B cell (primary cell): ENCODE results near the gene GON4L. TPM values are rescaled to one million over a fixed set of nuclear protein-coding genes. Genes with fewer than 3 reads are reported as not detected.

ENCODE experiments used
- ATAC-seq: fragments of 200-7000 bp; cut with Tn5 transposase; one replicate; pipeline ENCODE4 v1.10.0; 2021; ENCODE audit warnings: low read depth, mild to moderate bottlenecking, moderate number of reproducible peaks, moderate library complexity
- CTCF ChIA-PET: fragments of 350-600 bp; sonication (Branson Sonifier 250); formaldehyde crosslinking; loops from one replicate; lab custom pipeline; 2021; ENCODE audit warnings: antibody characterized with exemption, inconsistent platforms; lab: Charles Lee
- POLR2A ChIA-PET: fragments of 350-600 bp; sonication (Branson Sonifier 250); formaldehyde crosslinking; loops from one replicate; lab custom pipeline; 2021; ENCODE audit warnings: antibody characterized with exemption; lab: Charles Lee
- DNase-seq: peaks from one replicate; pipeline ENCODE4 v3.0.0; 2013
- H2AFZ ChIP-seq: 2 replicates; pipeline ENCODE4 v1.6.1; 2012; ENCODE audit warnings: mild to moderate bottlenecking, low read depth, low read length; ENCODE audit not compliant: insufficient read depth, poor library complexity, severe bottlenecking
- H3K27ac ChIP-seq, 2 donors: 1 replicate in 1 of 2; 2 replicates in 1 of 2; pipeline ENCODE4 v1.5.1; 2012 to 2013; ENCODE audit warnings: low read length in 2 of 2, mild to moderate bottlenecking in 2 of 2, moderate library complexity in 1 of 2
- H3K27me3 ChIP-seq, 4 experiments: fragments of 200-600 bp in 1 of 4; sonication (generic) in 1 of 4; replicated peaks in 1 of 4; 1 replicate in 2 of 4; 2 replicates in 2 of 4; pipeline versions ENCODE4 v1.6.1 to v1.7.0; 2013 to 2016; ENCODE audit warnings: low read length in 3 of 4, mild to moderate bottlenecking in 2 of 4, mixed read lengths in 1 of 4, moderate library complexity in 1 of 4; ENCODE audit not compliant: insufficient read depth in 4 of 4, control insufficient read depth in 3 of 4; ENCODE audit errors: control extremely low read depth in 1 of 4
- H3K36me3 ChIP-seq, 2 experiments: replicated peaks in 1 of 2; 1 replicate in 1 of 2; 2 replicates in 1 of 2; pipeline versions ENCODE4 v1.6.1 to v1.7.1; 2013; ENCODE audit warnings: low read length in 1 of 2; ENCODE audit not compliant: insufficient read depth in 2 of 2, control insufficient read depth in 1 of 2; ENCODE audit errors: control extremely low read depth in 1 of 2, extremely low read depth in 1 of 2
- H3K4me1 ChIP-seq, 2 donors: fragments of 200-600 bp in 1 of 2; sonication (generic) in 1 of 2; 1 replicate in 1 of 2; 2 replicates in 1 of 2; pipeline versions ENCODE4 v1.5.1 to v1.6.1; 2013 to 2017; ENCODE audit warnings: low read length in 2 of 2; ENCODE audit not compliant: control insufficient read depth in 2 of 2, insufficient read depth in 2 of 2
- H3K4me2 ChIP-seq: replicated peaks from 2 replicates; pipeline ENCODE3; 2012; ENCODE audit warnings: mild to moderate bottlenecking, low read depth, low read length; ENCODE audit not compliant: poor library complexity, severe bottlenecking
- H3K4me3 ChIP-seq, 5 experiments: fragments of 200-600 bp in 1 of 5; sonication (generic) in 1 of 5; 1 replicate in 3 of 5; 2 replicates in 2 of 5; pipeline versions ENCODE4 v1.5.1 to v1.7.0; 2011 to 2016; ENCODE audit warnings: low read length in 4 of 5, mild to moderate bottlenecking in 4 of 5, low read depth in 2 of 5, control low read depth in 1 of 5, moderate library complexity in 1 of 5; ENCODE audit not compliant: insufficient read depth in 1 of 5; ENCODE audit errors: control extremely low read depth in 1 of 5, extremely low read depth in 1 of 5
- H3K79me2 ChIP-seq: fragments of 200-600 bp; sonication (generic); one replicate; pipeline ENCODE4 v1.6.0; 2016; ENCODE audit warnings: low read length; ENCODE audit not compliant: control insufficient read depth, insufficient read depth
- H3K9ac ChIP-seq: fragments of 200-600 bp; sonication (generic); 2 replicates; pipeline ENCODE4 v1.6.1; 2017; ENCODE audit warnings: mild to moderate bottlenecking, low read length, moderate library complexity
- H3K9me3 ChIP-seq, 3 donors: one replicate each; pipeline versions ENCODE4 v1.6.1 to v1.7.1; 2013; ENCODE audit warnings: low read length in 2 of 3; ENCODE audit not compliant: control insufficient read depth in 2 of 3, insufficient read depth in 1 of 3; ENCODE audit errors: control extremely low read depth in 1 of 3
- H4K20me1 ChIP-seq: 2 replicates; pipeline ENCODE4 v1.6.0; 2012; ENCODE audit warnings: mild to moderate bottlenecking, low read length; ENCODE audit not compliant: insufficient read depth, control insufficient read depth, poor library complexity, severe bottlenecking
- H3K27ac Mint-ChIP-seq: one replicate; pipeline ENCODE4 v1.8.0; 2021; ENCODE audit warnings: mixed read lengths
- H3K27me3 Mint-ChIP-seq: one replicate; pipeline ENCODE4 v1.8.0; 2021; ENCODE audit warnings: mixed read lengths
- H3K4me1 Mint-ChIP-seq: one replicate; pipeline ENCODE4 v1.8.0; 2021; ENCODE audit warnings: mixed read lengths
- H3K4me3 Mint-ChIP-seq: one replicate; pipeline ENCODE4 v1.8.0; 2021; ENCODE audit warnings: mixed read lengths
- H3K9me3 Mint-ChIP-seq: one replicate; pipeline ENCODE4 v1.8.0; 2022; ENCODE audit warnings: mixed read lengths; ENCODE audit not compliant: insufficient read depth
- CTCF ChIP-seq: fragments of 200-600 bp; IDR thresholded peaks from one replicate; pipeline ENCODE4 v1.8.0; 2022; ENCODE audit warnings: antibody characterized with exemption, mild to moderate bottlenecking
- EZH2 ChIP-seq: IDR thresholded peaks from 2 replicates; pipeline ENCODE4 v1.6.1; 2012; ENCODE audit warnings: borderline replicate concordance, low read depth, mild to moderate bottlenecking, moderate library complexity, low read length; ENCODE audit not compliant: insufficient read depth, poor library complexity, severe bottlenecking
- WGBS: methylation state at CpG from one replicate; pipeline ENCODE4 v1.1.5; 2013; ENCODE audit warnings: missing lambda C conversion rate; ENCODE audit not compliant: insufficient coverage; 5-methylcytosine and 5-hydroxymethylcytosine counted together
- intact Hi-C: fragments of 100-400 bp; cut with micrococcal nuclease; formaldehyde crosslinking; loops from one replicate; pipeline ENCODE4 v1.10.0; 2022
- polyA plus RNA-seq: library from polyadenylated mRNA; depleted of rRNA; stranded (reverse); fragments of >200 nt; gene quantifications from 2 replicates; pipeline ENCODE4 v1.2.3, GENCODE V29; 2012
- total RNA-seq, 2 donors: library from RNA; stranded (reverse); fragments of 120-200 nt in 1 of 2; gene quantifications; 1 replicate in 1 of 2; 2 replicates in 1 of 2; pipeline versions ENCODE4 v1.2.3 to v1.2.4, GENCODE V29; 2013 to 2022

Gene GON4L
- total and polyA plus RNA-seq, 2 donors (not counting 1 experiment from before 2014, with no cell fraction given) = 54.4 to 127 TPM

GRCh38 chr1:155859881-155860871 is 3.2 kb upstream of the GON4L start:
- H3K27ac Mint-ChIP-seq = peak overlapping the region; percentile 96
- Histone ChIP-seq H3K9me3 (no peaks in the 10 kb centered on the region), H3K27ac (peak overlapping the region; percentile 16 to 34), H4K20me1 (no peaks in the 10 kb centered on the region), H3K36me3 (no peaks in the 10 kb centered on the region), H3K4me1 (peaks cover 12 to 40% of the 10 kb centered on the region in 2 donors), H3K4me3 (peak overlapping the region in 3 of 5 experiments; percentile 22 to 56 (median 39)), H2AFZ (peak overlapping the region; percentile 74), H3K27me3 (peaks cover 0 to 4% (median 2%) of the 10 kb centered on the region in 4 experiments), H3K4me2 (peak overlapping the region; percentile 81), H3K79me2 (peaks cover 24% of the 10 kb centered on the region), H3K9ac (peak overlapping the region; percentile 24)
- peak overlapping the region; percentile 97 for H3K4me3 Mint-ChIP-seq
- 3% methylated on average over 31 of the region's 35 CpGs for WGBS
- intact Hi-C loops = loop anchor here (2.0 to 5.0 kb wide), 8 partner anchors 129 to 1678 kb away; partner anchors contain the start of genes ASH1L, DAP3, FDPS and PMF1
- ChIA-PET CTCF (interaction anchor here (1.0 to 1.5 kb wide), 2 partner anchors 9 to 130 kb away, joined by 3 to 6 read pairs; no protein-coding TSS in a partner anchor), POLR2A (interaction anchor here (0.6 kb wide), 1 partner anchor 116 kb away, joined by 3 read pairs; no protein-coding TSS in a partner anchor)
- DNase-seq (peak; percentile 70), ATAC-seq (no peak)
- no peak for TF ChIP-seq CTCF
- TF ChIP-seq EZH2 = no peak
- H3K27me3 Mint-ChIP-seq = peaks cover 11% of the 10 kb centered on the region
- H3K9me3 Mint-ChIP-seq = no peaks in the 10 kb centered on the region
- peaks cover 29% of the 10 kb centered on the region for H3K4me1 Mint-ChIP-seq
